22Rv1 (cell line): ENCODE data around the gene VASH1.

Experiments used
- ZFX ChIP-seq: fragments of 450-650 bp; IDR thresholded peaks from 2 replicates; pipeline ENCODE4 v1.6.1; 2017; ENCODE audit warnings: antibody characterized with exemption, borderline replicate concordance
- TF ChIP-seq, protein P1 (sequence below): fragments of 450-650 bp; IDR thresholded peaks from 2 replicates; pipeline ENCODE4 v1.5.1; 2017; ENCODE audit warnings: mild to moderate bottlenecking

DNA sequence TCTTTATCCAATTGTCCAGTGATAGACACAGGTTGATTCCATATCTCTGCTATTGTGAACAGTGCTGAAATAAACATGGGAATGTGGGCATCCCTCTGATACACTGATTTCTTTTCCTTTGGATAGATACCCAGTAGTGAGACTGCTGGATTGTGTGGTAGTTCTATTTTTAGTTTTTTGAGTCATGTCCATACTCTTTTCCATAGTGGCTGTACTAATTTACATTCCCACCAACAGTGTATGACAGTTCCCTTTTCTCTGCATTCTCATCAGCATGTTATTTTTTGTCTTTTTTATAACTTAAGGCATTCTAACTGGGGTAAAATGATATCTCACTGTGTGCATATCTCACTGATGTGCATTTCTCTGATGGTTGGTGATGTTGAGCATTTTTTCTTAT, 24.8 kb upstream of the VASH1 start:
- TF ChIP-seq, protein P1, sequence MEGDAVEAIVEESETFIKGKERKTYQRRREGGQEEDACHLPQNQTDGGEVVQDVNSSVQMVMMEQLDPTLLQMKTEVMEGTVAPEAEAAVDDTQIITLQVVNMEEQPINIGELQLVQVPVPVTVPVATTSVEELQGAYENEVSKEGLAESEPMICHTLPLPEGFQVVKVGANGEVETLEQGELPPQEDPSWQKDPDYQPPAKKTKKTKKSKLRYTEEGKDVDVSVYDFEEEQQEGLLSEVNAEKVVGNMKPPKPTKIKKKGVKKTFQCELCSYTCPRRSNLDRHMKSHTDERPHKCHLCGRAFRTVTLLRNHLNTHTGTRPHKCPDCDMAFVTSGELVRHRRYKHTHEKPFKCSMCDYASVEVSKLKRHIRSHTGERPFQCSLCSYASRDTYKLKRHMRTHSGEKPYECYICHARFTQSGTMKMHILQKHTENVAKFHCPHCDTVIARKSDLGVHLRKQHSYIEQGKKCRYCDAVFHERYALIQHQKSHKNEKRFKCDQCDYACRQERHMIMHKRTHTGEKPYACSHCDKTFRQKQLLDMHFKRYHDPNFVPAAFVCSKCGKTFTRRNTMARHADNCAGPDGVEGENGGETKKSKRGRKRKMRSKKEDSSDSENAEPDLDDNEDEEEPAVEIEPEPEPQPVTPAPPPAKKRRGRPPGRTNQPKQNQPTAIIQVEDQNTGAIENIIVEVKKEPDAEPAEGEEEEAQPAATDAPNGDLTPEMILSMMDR, result no peak
- TF ChIP-seq ZFX, result no peak
